K562 (cell line): ENCODE measurements around the gene KHNYN. TPM values are rescaled to one million over a fixed set of nuclear protein-coding genes. Genes with fewer than 3 reads are reported as not detected.

Experiments
- ATAC-seq: fragments of 200-7000 bp; cut with Tn5 transposase; 3 replicates; pipeline ENCODE4 v1.9.1; 2020; ENCODE audit warnings: moderate library complexity
- BruUV-seq: library from RNA; stranded (reverse); fragments of 400-500 nt; replicated peaks from 2 replicates; lab custom pipeline; 2021; lab: Mats Ljungman, UMichigan
- CTCF ChIA-PET: fragments of 300-600 bp; formaldehyde crosslinking; extraction: SDS; loops from one replicate; lab custom pipeline; 2021; ENCODE audit warnings: low intra/inter-chr PET ratio; lab: Yijun Ruan, JAX
- POLR2A ChIA-PET: fragments of 300-600, 350-650 bp; sonication (Branson Sonifier 250); formaldehyde crosslinking; extraction: SDS; loops from one replicate; lab custom pipeline; 2021; ENCODE audit warnings: antibody characterized with exemption, inconsistent platforms; lab: Yijun Ruan, JAX
- DNase-seq, 4 experiments: peaks; one replicate each; pipeline versions ENCODE4 v3.0.0 to v3.0.0-alpha.2; 2011 to 2018; ENCODE audit warnings: low spot score in 3 of 4, mixed read lengths in 3 of 4; ENCODE audit errors: extremely low read depth in 1 of 4
- FAIRE-seq: peaks from 2 replicates; lab custom pipeline; 2011; peaks lifted over from hg19 to GRCh38; lab: Jason Lieb, UNC
- H2AFZ ChIP-seq: 2 replicates; pipeline ENCODE4 v1.6.0; 2011; ENCODE audit warnings: low read depth, low read length, control low read depth, inconsistent platforms
- H3K27ac ChIP-seq: fragments of 200-600 bp; 3 replicates; pipeline ENCODE4 v1.8.0; 2011; ENCODE audit warnings: low read depth, mild to moderate bottlenecking, control low read depth, inconsistent platforms, low read length, moderate library complexity, mixed read lengths; ENCODE audit errors: extremely low read depth
- H3K27me3 ChIP-seq, 2 experiments: fragments of 300-600 bp in 1 of 2; 2 replicates in 1 of 2; 3 replicates in 1 of 2; pipeline versions ENCODE4 v1.6.0 to v1.8.0; 2011; ENCODE audit warnings: inconsistent platforms in 2 of 2, low read length in 2 of 2, mild to moderate bottlenecking in 1 of 2, mixed read lengths in 1 of 2, moderate library complexity in 1 of 2; ENCODE audit not compliant: control insufficient read depth in 2 of 2, insufficient read depth in 2 of 2
- H3K36me3 ChIP-seq: fragments of 300-600 bp; 3 replicates; pipeline ENCODE4 v1.8.0; 2011; ENCODE audit warnings: mild to moderate bottlenecking, low read length, inconsistent platforms; ENCODE audit not compliant: control insufficient read depth, insufficient read depth
- H3K4me1 ChIP-seq, 2 experiments: fragments of 200-600 bp in 1 of 2; replicated peaks in 1 of 2; 2 replicates in 1 of 2; 3 replicates in 1 of 2; pipeline versions ENCODE4 v1.5.1 to v1.8.0; 2011; ENCODE audit warnings: inconsistent platforms in 2 of 2, low read length in 2 of 2, mild to moderate bottlenecking in 1 of 2, mixed read lengths in 1 of 2, moderate library complexity in 1 of 2; ENCODE audit not compliant: control insufficient read depth in 2 of 2, insufficient read depth in 2 of 2
- H3K4me2 ChIP-seq: 2 replicates; pipeline ENCODE4 v1.6.1; 2011; ENCODE audit warnings: low read length, control low read depth, inconsistent platforms, mixed read lengths; ENCODE audit not compliant: insufficient read depth
- H3K4me3 ChIP-seq: fragments of 200-600 bp; sonication (generic), shearing (Covaris generic); 2 replicates; pipeline ENCODE4 v1.5.1; 2016; ENCODE audit warnings: control low read depth, inconsistent platforms
- H3K79me2 ChIP-seq: fragments of 200-600 bp; 3 replicates; pipeline ENCODE4 v1.8.0; 2011; ENCODE audit warnings: low read length, inconsistent platforms; ENCODE audit not compliant: control insufficient read depth, insufficient read depth
- H3K9ac ChIP-seq, 2 experiments: 2 replicates each; pipeline versions ENCODE4 v1.6.0 to v1.6.1; 2011; ENCODE audit warnings: low read depth in 2 of 2, low read length in 2 of 2, control low read depth in 1 of 2, inconsistent platforms in 1 of 2, mild to moderate bottlenecking in 1 of 2, mixed read lengths in 1 of 2; ENCODE audit not compliant: insufficient read depth in 1 of 2
- H3K9me1 ChIP-seq: one replicate; pipeline ENCODE4 v1.6.0; 2011; ENCODE audit warnings: inconsistent platforms, mild to moderate bottlenecking, low read length, moderate library complexity; ENCODE audit not compliant: control insufficient read depth, insufficient read depth
- H3K9me3 ChIP-seq: replicated peaks from 2 replicates; pipeline ENCODE4 v1.5.1; 2011; ENCODE audit warnings: low read depth, low read length, inconsistent platforms; ENCODE audit not compliant: control insufficient read depth, insufficient read depth
- H4K20me1 ChIP-seq: replicated peaks from 2 replicates; pipeline ENCODE4 v1.6.1; 2011; ENCODE audit warnings: low read length, inconsistent platforms, mixed read lengths; ENCODE audit not compliant: control insufficient read depth, insufficient read depth
- ATF7 ChIP-seq: fragments of 450-650 bp; IDR thresholded peaks from 2 replicates; pipeline ENCODE4 v1.7.1; 2014; ENCODE audit warnings: mild to moderate bottlenecking, moderate library complexity
- CREB3L1 ChIP-seq: fragments of 450-650 bp; IDR thresholded peaks from 2 replicates; pipeline ENCODE4 v1.6.1; 2014; ENCODE audit warnings: low read depth, mild to moderate bottlenecking, moderate library complexity, borderline replicate concordance
- HMG20B ChIP-seq: fragments of 250-450 bp; sonication (Bioruptor Pico); IDR thresholded peaks from 2 replicates; pipeline ENCODE4 v1.5.0; 2021; ENCODE audit warnings: mild to moderate bottlenecking
- HMGN3 ChIP-seq: IDR thresholded peaks from 2 replicates; pipeline ENCODE4 v1.6.1; 2011; ENCODE audit warnings: borderline replicate concordance, low read depth, mild to moderate bottlenecking, mixed read lengths, low read length; ENCODE audit not compliant: insufficient read length; ENCODE audit errors: extremely low read depth
- NBN ChIP-seq: fragments of 450-650 bp; IDR thresholded peaks from 2 replicates; pipeline ENCODE4 v1.6.1; 2016; ENCODE audit warnings: low read depth, mild to moderate bottlenecking
- PKNOX1 ChIP-seq: fragments of 450-650 bp; IDR thresholded peaks from 2 replicates; pipeline ENCODE4 v1.6.1; 2016
- RAD21 ChIP-seq, 2 experiments: fragments of 250-450 bp in 1 of 2; fragments of 450-650 bp in 1 of 2; sonication (Bioruptor Pico) in 1 of 2; formaldehyde crosslinking in 1 of 2; IDR thresholded peaks in 1 of 2; conservative IDR thresholded peaks in 1 of 2; 2 replicates each; pipeline versions ENCODE4 v1.4.0 to v1.8.0; 2020 to 2022; ENCODE audit warnings: mild to moderate bottlenecking in 2 of 2, moderate library complexity in 1 of 2
- WGBS: fragments of 100-300 bp; shearing (Covaris generic); methylation state at CpG from one replicate; pipeline ENCODE4 v1.1.6; 2016; ENCODE audit warnings: low coverage, mixed read lengths; ENCODE audit not compliant: insufficient coverage; ENCODE audit errors: missing lambda C conversion rate; 5-methylcytosine and 5-hydroxymethylcytosine counted together
- in situ Hi-C: fragments of 300-500 bp; cut with MboI; formaldehyde crosslinking; loops from 4 replicates; pipeline ENCODE4 v1.15.0; 2018; ENCODE audit warnings: inconsistent platforms, mixed read lengths
- intact Hi-C: fragments of 100-400 bp; cut with micrococcal nuclease; formaldehyde crosslinking; loops from 2 replicates; pipeline ENCODE4 v1.14.2; 2022
- polyA plus RNA-seq, 8 experiments: library from polyadenylated mRNA; depleted of rRNA in 4 of 8; stranded (reverse) in 5 of 8; unstranded in 3 of 8; fragments of >200 nt; fragmentation: Nextera tagmentation in 2 of 8; fragmentation: Illumina TruSeq in 1 of 8; extraction: Ambion mirVana in 2 of 8; extraction: Trizol in 1 of 8; gene quantifications; 2 replicates each; pipeline versions ENCODE4 v1.2.1 to v1.2.3, GENCODE V29; 2011 to 2014; ENCODE audit warnings: inconsistent platforms in 1 of 8, missing spikeins in 1 of 8
- total RNA-seq, 7 experiments: library from RNA; depleted of rRNA in 6 of 7; stranded (reverse); fragments of >200 nt in 6 of 7; fragmentation: Illumina TruSeq in 2 of 7; extraction: Trizol in 2 of 7; gene quantifications; 2 replicates each; pipeline versions ENCODE4 v1.2.1 to v1.2.3, GENCODE V29; 2011 to 2021; ENCODE audit warnings: low replicate concordance in 1 of 7

KHNYN gene
- total and polyA plus RNA-seq, 9 of the 15 experiments (the other 6 are each of a cell fraction or from before 2014, with no cell fraction given) = 0.76 to 26.0 (median 14.1) TPM

GRCh38 chr14:24422694-24423601, 6.8 kb upstream of the KHNYN start:
- 0 out of 2 replicates have a peak overlapping the region, but pooled peaks have one; percentile 18 for H3K4me2 ChIP-seq
- no peak overlapping the region for H3K9ac ChIP-seq
- in situ Hi-C loops = no loop called here
- no peaks in the 10 kb centered on the region for H3K79me2 ChIP-seq
- no peaks in the 10 kb centered on the region for H3K9me1 ChIP-seq
- H2AFZ ChIP-seq = peak overlapping the region; percentile 81
- no peaks in the 10 kb centered on the region for H4K20me1 ChIP-seq
- ATAC-seq (no peak), DNase-seq (no peak), FAIRE-seq (peak; percentile 40)
- H3K36me3 ChIP-seq = no peaks in the 10 kb centered on the region
- CTCF ChIA-PET = no interaction called here
- H3K4me1 ChIP-seq = peaks cover 10 to 36% of the 10 kb centered on the region in 2 experiments
- POLR2A ChIA-PET = no interaction called here
- 49% methylated on average over 11 of the region's 12 CpGs for WGBS
- no peak overlapping the region for H3K4me3 ChIP-seq
- intact Hi-C loops = no loop called here
- H3K27ac ChIP-seq = no peak overlapping the region
- no peaks in the 10 kb centered on the region; the same call in 1 of the 2 replicates for H3K9me3 ChIP-seq
- H3K27me3 ChIP-seq = no peaks in the 10 kb centered on the region
- TF ChIP-seq ATF7 (no peak), NBN (no peak), RAD21 (CRISPR knock-in tag; conservative IDR thresholded peaks at IDR 0.05 in 1 of 2, IDR thresholded peaks at IDR 0.05 in 1 of 2) (no peak), HMGN3 (no peak), CREB3L1 (no peak), PKNOX1 (peak; percentile 66), HMG20B (CRISPR knock-in tag) (no peak)
- no TSS peak for BruUV-seq
